ENCODE data around the gene LPCAT1.

The LPCAT1 gene

GRCh38 chr5:1481266-1481958 is 42.3 kb downstream of the LPCAT1 start:
- Histone ChIP-seq H3K36me3 (ENCODE audit: control insufficient read depth in 5 of 5, insufficient read depth in 5 of 5, low read length in 5 of 5) (peaks cover 0 to 50% (median 31%) of the 10 kb centered on the region in 5 donors), H3K27ac (ENCODE audit: low read depth, low read length) (no peak overlapping the region), H3K4me1 (ENCODE audit: control insufficient read depth in 5 of 5, insufficient read depth in 5 of 5, low read length in 5 of 5) (peaks cover 0 to 26% (median 7%) of the 10 kb centered on the region in 5 donors), H3K27me3 (ENCODE audit: control insufficient read depth in 5 of 5, insufficient read depth in 4 of 5, low read length in 5 of 5) (no peaks in the 10 kb centered on the region), H3K4me3 (ENCODE audit: low read depth in 1 of 5, low read length in 5 of 5) (no peak overlapping the region), H3K9ac (ENCODE audit: low read length in 5 of 5) (no peak overlapping the region), H3K9me3 (ENCODE audit: control insufficient read depth in 5 of 5, low read length in 5 of 5) (no peaks in the 10 kb centered on the region)

- H3K36me3 ChIP-seq (ENCODE audit: control insufficient read depth in 5 of 5, insufficient read depth in 5 of 5, low read length in 5 of 5), result peaks cover 0 to 44% (median 25%) of the 10 kb centered on the region in 5 donors
- H3K9me3 ChIP-seq (ENCODE audit: control insufficient read depth in 5 of 5, low read length in 5 of 5), result no peaks in the 10 kb centered on the region
- H3K9ac ChIP-seq (ENCODE audit: low read length in 5 of 5), result no peak overlapping the region
- no peaks in the 10 kb centered on the region for H3K27me3 ChIP-seq (ENCODE audit: control insufficient read depth in 5 of 5, insufficient read depth in 4 of 5, low read length in 5 of 5)
- no peak overlapping the region for H3K4me3 ChIP-seq (ENCODE audit: low read depth in 1 of 5, low read length in 5 of 5)
- no peak overlapping the region for H3K27ac ChIP-seq (ENCODE audit: low read depth, low read length)
- H3K4me1 ChIP-seq (ENCODE audit: control insufficient read depth in 5 of 5, insufficient read depth in 5 of 5, low read length in 5 of 5), result peaks cover 0 to 28% (median 7%) of the 10 kb centered on the region in 5 donors
Observed at GRCh38 chr5:1480806-1481205, 43.0 kb downstream of the LPCAT1 start.

GRCh38 chr5:1480217-1480616 is 43.5 kb downstream of the LPCAT1 start:
- H3K9ac ChIP-seq (ENCODE audit: low read length in 5 of 5), result no peak overlapping the region
- no peaks in the 10 kb centered on the region for H3K9me3 ChIP-seq (ENCODE audit: control insufficient read depth in 5 of 5, low read length in 5 of 5)
- peaks cover 0 to 28% (median 7%) of the 10 kb centered on the region in 5 donors for H3K4me1 ChIP-seq (ENCODE audit: control insufficient read depth in 5 of 5, insufficient read depth in 5 of 5, low read length in 5 of 5)
- peaks cover 0 to 41% (median 24%) of the 10 kb centered on the region in 5 donors for H3K36me3 ChIP-seq (ENCODE audit: control insufficient read depth in 5 of 5, insufficient read depth in 5 of 5, low read length in 5 of 5)
- no peak overlapping the region for H3K27ac ChIP-seq (ENCODE audit: low read depth, low read length)
- H3K27me3 ChIP-seq (ENCODE audit: control insufficient read depth in 5 of 5, insufficient read depth in 4 of 5, low read length in 5 of 5), result no peaks in the 10 kb centered on the region
- H3K4me3 ChIP-seq (ENCODE audit: low read depth in 1 of 5, low read length in 5 of 5), result no peak overlapping the region

- peaks cover 0 to 2% (median 0%) of the 10 kb centered on the region in 5 donors for H3K27me3 ChIP-seq (ENCODE audit: control insufficient read depth in 5 of 5, insufficient read depth in 4 of 5, low read length in 5 of 5)
- H3K27ac ChIP-seq (ENCODE audit: low read depth, low read length), result no peak overlapping the region
- H3K9me3 ChIP-seq (ENCODE audit: control insufficient read depth in 5 of 5, low read length in 5 of 5), result no peaks in the 10 kb centered on the region
- H3K36me3 ChIP-seq (ENCODE audit: control insufficient read depth in 5 of 5, insufficient read depth in 5 of 5, low read length in 5 of 5), result peaks cover 0 to 43% (median 25%) of the 10 kb centered on the region in 5 donors
- H3K4me3 ChIP-seq (ENCODE audit: low read depth in 1 of 5, low read length in 5 of 5), result peak overlapping the region in 1 of 5 donors; percentile 3
- H3K4me1 ChIP-seq (ENCODE audit: control insufficient read depth in 5 of 5, insufficient read depth in 5 of 5, low read length in 5 of 5), result peaks cover 2 to 28% (median 7%) of the 10 kb centered on the region in 5 donors
- H3K9ac ChIP-seq (ENCODE audit: low read length in 5 of 5), result no peak overlapping the region
Observed at GRCh38 chr5:1479581-1480188, 44.1 kb downstream of the LPCAT1 start.

GRCh38 chr5:1479066-1479465 is 44.7 kb downstream of the LPCAT1 start:
- peaks cover 0 to 46% (median 28%) of the 10 kb centered on the region in 5 donors for H3K36me3 ChIP-seq (ENCODE audit: control insufficient read depth in 5 of 5, insufficient read depth in 5 of 5, low read length in 5 of 5)
- H3K4me1 ChIP-seq (ENCODE audit: control insufficient read depth in 5 of 5, insufficient read depth in 5 of 5, low read length in 5 of 5), result peaks cover 2 to 28% (median 7%) of the 10 kb centered on the region in 5 donors
- H3K4me3 ChIP-seq (ENCODE audit: low read depth in 1 of 5, low read length in 5 of 5), result no peak overlapping the region
- H3K27me3 ChIP-seq (ENCODE audit: control insufficient read depth in 5 of 5, insufficient read depth in 4 of 5, low read length in 5 of 5), result peaks cover 0 to 2% (median 0%) of the 10 kb centered on the region in 5 donors
- no peak overlapping the region for H3K27ac ChIP-seq (ENCODE audit: low read depth, low read length)
- no peaks in the 10 kb centered on the region for H3K9me3 ChIP-seq (ENCODE audit: control insufficient read depth in 5 of 5, low read length in 5 of 5)
- H3K9ac ChIP-seq (ENCODE audit: low read length in 5 of 5), result no peak overlapping the region

GRCh38 chr5:1478271-1479035 is 45.3 kb downstream of the LPCAT1 start:
- peaks cover 2 to 28% (median 7%) of the 10 kb centered on the region in 5 donors for H3K4me1 ChIP-seq (ENCODE audit: control insufficient read depth in 5 of 5, insufficient read depth in 5 of 5, low read length in 5 of 5)
- peaks cover 0 to 2% (median 0%) of the 10 kb centered on the region in 5 donors for H3K27me3 ChIP-seq (ENCODE audit: control insufficient read depth in 5 of 5, insufficient read depth in 4 of 5, low read length in 5 of 5)
- H3K36me3 ChIP-seq (ENCODE audit: control insufficient read depth in 5 of 5, insufficient read depth in 5 of 5, low read length in 5 of 5), result peaks cover 0 to 44% (median 27%) of the 10 kb centered on the region in 5 donors
- H3K9me3 ChIP-seq (ENCODE audit: control insufficient read depth in 5 of 5, low read length in 5 of 5), result no peaks in the 10 kb centered on the region
- no peak overlapping the region for H3K27ac ChIP-seq (ENCODE audit: low read depth, low read length)
- H3K9ac ChIP-seq (ENCODE audit: low read length in 5 of 5), result no peak overlapping the region
- H3K4me3 ChIP-seq (ENCODE audit: low read depth in 1 of 5, low read length in 5 of 5), result no peak overlapping the region

- Histone ChIP-seq H3K27me3 (ENCODE audit: control insufficient read depth in 5 of 5, insufficient read depth in 4 of 5, low read length in 5 of 5) (peaks cover 0 to 2% (median 0%) of the 10 kb centered on the region in 5 donors), H3K4me3 (ENCODE audit: low read depth in 1 of 5, low read length in 5 of 5) (no peak overlapping the region), H3K9me3 (ENCODE audit: control insufficient read depth in 5 of 5, low read length in 5 of 5) (no peaks in the 10 kb centered on the region), H3K27ac (ENCODE audit: low read depth, low read length) (no peak overlapping the region), H3K36me3 (ENCODE audit: control insufficient read depth in 5 of 5, insufficient read depth in 5 of 5, low read length in 5 of 5) (peaks cover 0 to 47% (median 24%) of the 10 kb centered on the region in 5 donors), H3K9ac (ENCODE audit: low read length in 5 of 5) (no peak overlapping the region), H3K4me1 (ENCODE audit: control insufficient read depth in 5 of 5, insufficient read depth in 5 of 5, low read length in 5 of 5) (peaks cover 2 to 28% (median 7%) of the 10 kb centered on the region in 5 donors)
Observed at GRCh38 chr5:1477341-1477740, 46.4 kb downstream of the LPCAT1 start.

- no peak overlapping the region for H3K27ac ChIP-seq (ENCODE audit: low read depth, low read length)
- no peaks in the 10 kb centered on the region for H3K9me3 ChIP-seq (ENCODE audit: control insufficient read depth in 5 of 5, low read length in 5 of 5)
- H3K36me3 ChIP-seq (ENCODE audit: control insufficient read depth in 5 of 5, insufficient read depth in 5 of 5, low read length in 5 of 5), result peaks cover 0 to 50% (median 27%) of the 10 kb centered on the region in 5 donors
- no peak overlapping the region for H3K4me3 ChIP-seq (ENCODE audit: low read depth in 1 of 5, low read length in 5 of 5)
- H3K27me3 ChIP-seq (ENCODE audit: control insufficient read depth in 5 of 5, insufficient read depth in 4 of 5, low read length in 5 of 5), result peaks cover 0 to 2% (median 0%) of the 10 kb centered on the region in 5 donors
- no peak overlapping the region for H3K9ac ChIP-seq (ENCODE audit: low read length in 5 of 5)
- H3K4me1 ChIP-seq (ENCODE audit: control insufficient read depth in 5 of 5, insufficient read depth in 5 of 5, low read length in 5 of 5), result peaks cover 2 to 28% (median 7%) of the 10 kb centered on the region in 5 donors
Observed at GRCh38 chr5:1476967-1477310, 46.8 kb downstream of the LPCAT1 start.

GRCh38 chr5:1476181-1476966 is 47.4 kb downstream of the LPCAT1 start:
- H3K9me3 ChIP-seq (ENCODE audit: control insufficient read depth in 5 of 5, low read length in 5 of 5), result no peaks in the 10 kb centered on the region
- H3K36me3 ChIP-seq (ENCODE audit: control insufficient read depth in 5 of 5, insufficient read depth in 5 of 5, low read length in 5 of 5), result peaks cover 0 to 52% (median 30%) of the 10 kb centered on the region in 5 donors
- H3K9ac ChIP-seq (ENCODE audit: low read length in 5 of 5), result no peak overlapping the region
- H3K27ac ChIP-seq (ENCODE audit: low read depth, low read length), result no peak overlapping the region
- H3K27me3 ChIP-seq (ENCODE audit: control insufficient read depth in 5 of 5, insufficient read depth in 4 of 5, low read length in 5 of 5), result peaks cover 0 to 2% (median 0%) of the 10 kb centered on the region in 5 donors
- peaks cover 2 to 28% (median 7%) of the 10 kb centered on the region in 5 donors for H3K4me1 ChIP-seq (ENCODE audit: control insufficient read depth in 5 of 5, insufficient read depth in 5 of 5, low read length in 5 of 5)
- no peak overlapping the region for H3K4me3 ChIP-seq (ENCODE audit: low read depth in 1 of 5, low read length in 5 of 5)
